Activated CD8-positive, alpha-beta memory T cell treated with anti-CD3 and anti-CD28 coated beads for 24 hours (primary cell): ENCODE data around the gene HRH2.
A peak's percentile ranks its signal among the peaks of the same experiment; 100 is the strongest.

ENCODE experiments used
- DNase-seq: peaks from one replicate; pipeline ENCODE4 v3.0.0-alpha.2; 2020

HRH2 gene

GRCh38 chr5:175693741-175694140 is 35.9 kb downstream of the HRH2 start:
- DNase-seq = no peak

GRCh38 chr5:175694371-175695160 is 36.7 kb downstream of the HRH2 start:
- DNase-seq = no peak

- no peak for DNase-seq
Measured at GRCh38 chr5:175695161-175696126, 37.6 kb downstream of the HRH2 start.

- peak; percentile 86 for DNase-seq
Measured at GRCh38 chr5:175696139-175696854, 38.4 kb downstream of the HRH2 start.

GRCh38 chr5:175696855-175697198 is 39.0 kb downstream of the HRH2 start:
- no peak for DNase-seq

DNA sequence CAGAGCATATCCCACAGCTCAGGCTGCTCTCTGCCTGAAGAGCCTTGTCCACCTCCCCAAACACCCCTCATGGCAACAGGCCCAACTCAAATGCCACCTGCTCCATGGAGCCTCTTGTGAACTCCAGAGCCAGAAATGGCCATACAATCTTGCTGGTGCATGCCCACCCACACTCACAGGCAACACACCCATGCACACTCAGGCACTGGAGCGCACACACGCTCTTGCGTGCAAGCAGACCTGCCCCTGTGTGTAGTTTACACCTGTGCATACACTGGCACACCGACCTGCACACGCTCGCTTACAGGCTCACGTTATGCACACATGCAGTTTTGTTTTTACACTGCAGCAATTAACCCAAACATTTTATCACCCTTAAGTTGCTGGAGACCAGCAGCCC is 40.0 kb downstream of the HRH2 start:
- DNase-seq = no peak

GRCh38 chr5:175698401-175699115 is 40.7 kb downstream of the HRH2 start:
- no peak for DNase-seq

GRCh38 chr5:175700991-175701390 is 43.1 kb downstream of the HRH2 start:
- DNase-seq = no peak

- no peak for DNase-seq
Measured at GRCh38 chr5:175701797-175702196, 43.9 kb downstream of the HRH2 start.

DNA sequence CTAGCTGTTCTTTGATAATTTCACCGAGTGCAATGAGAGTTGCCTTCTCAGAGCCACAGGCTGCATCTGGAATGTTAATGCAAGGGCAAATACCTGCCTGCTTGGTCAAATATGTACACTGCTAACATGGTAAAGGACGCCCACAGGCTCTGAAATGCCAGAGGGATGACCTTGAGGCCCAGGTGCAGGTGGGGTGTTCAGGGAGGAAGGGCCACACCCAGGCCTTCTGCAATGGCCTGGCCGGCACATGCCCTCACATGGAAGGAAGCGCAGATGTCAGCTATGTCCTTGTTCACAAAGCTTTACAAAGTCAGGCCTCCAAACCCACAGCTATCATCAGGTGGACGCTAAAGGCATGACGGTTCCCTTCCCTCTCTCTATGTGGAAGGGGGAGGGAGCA is 48.6 kb downstream of the HRH2 start:
- no peak for DNase-seq

- no peak for DNase-seq
Measured at GRCh38 chr5:175707751-175708375, 50.0 kb downstream of the HRH2 start.

GRCh38 chr5:175709276-175709781 is 51.5 kb downstream of the HRH2 start:
- DNase-seq = no peak

GRCh38 chr5:175710326-175710725 is 52.5 kb downstream of the HRH2 start:
- DNase-seq = no peak

GRCh38 chr5:175711031-175711430 is 53.2 kb downstream of the HRH2 start:
- no peak for DNase-seq

GRCh38 chr5:175711472-175712312 is 53.8 kb downstream of the HRH2 start:
- DNase-seq = no peak

DNA sequence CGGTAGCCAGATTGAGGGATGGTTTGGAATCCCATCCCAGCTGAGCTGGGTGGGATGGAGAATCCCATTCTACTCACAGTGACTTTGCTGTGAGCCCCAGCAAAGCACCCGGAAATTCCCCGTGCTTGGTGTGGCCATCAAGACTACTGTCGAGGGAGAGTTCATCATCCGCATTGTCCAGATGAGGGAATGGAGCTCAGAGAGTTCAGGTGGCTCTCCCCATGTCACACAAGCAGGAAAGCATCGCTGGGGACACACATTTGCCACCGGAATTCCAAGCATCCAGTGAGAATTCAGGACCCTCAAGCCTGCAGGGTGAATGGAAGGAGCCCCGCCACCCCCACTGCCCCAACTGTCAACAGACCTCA is 54.4 kb downstream of the HRH2 start:
- DNase-seq = no peak

DNA sequence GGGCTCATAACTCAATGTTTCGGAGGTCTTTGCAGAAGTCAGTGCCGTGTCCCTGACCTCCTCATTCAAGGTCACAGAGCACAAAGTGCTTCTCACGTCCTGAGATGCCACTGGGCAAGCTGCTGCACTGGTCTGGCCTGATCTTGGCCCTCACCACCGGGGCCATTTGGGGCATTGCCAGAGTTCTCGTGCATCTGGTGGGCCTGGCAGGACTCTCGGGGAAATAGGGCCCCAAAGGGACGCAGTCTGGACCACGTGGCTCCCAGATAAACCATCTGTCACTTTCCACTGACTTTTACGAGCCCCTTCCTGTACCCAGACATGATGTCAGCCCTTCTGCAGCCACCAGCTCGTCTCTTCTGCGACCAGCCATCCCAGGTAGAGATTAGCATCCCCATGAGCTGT is 54.8 kb downstream of the HRH2 start:
- DNase-seq = no peak

DNA sequence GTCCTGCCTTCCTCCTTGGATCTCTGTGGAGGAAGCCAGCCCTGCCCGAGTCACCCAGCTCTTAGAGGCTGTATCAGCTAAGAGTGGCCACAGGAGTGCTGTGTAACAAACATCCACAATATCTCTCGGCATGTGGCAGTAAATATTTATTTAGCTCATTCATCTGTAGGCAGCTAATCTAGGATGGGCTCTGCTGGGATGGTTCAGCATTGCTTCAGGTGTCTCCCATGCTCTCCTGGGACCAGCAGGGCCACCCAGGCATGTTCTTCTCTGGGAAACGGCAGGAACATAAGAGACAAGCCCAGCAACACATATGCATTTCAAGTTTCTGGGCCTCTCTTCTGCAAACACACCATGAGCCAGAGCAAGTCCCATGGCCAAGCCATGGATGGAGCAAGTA is 56.1 kb downstream of the HRH2 start:
- no peak for DNase-seq

DNA sequence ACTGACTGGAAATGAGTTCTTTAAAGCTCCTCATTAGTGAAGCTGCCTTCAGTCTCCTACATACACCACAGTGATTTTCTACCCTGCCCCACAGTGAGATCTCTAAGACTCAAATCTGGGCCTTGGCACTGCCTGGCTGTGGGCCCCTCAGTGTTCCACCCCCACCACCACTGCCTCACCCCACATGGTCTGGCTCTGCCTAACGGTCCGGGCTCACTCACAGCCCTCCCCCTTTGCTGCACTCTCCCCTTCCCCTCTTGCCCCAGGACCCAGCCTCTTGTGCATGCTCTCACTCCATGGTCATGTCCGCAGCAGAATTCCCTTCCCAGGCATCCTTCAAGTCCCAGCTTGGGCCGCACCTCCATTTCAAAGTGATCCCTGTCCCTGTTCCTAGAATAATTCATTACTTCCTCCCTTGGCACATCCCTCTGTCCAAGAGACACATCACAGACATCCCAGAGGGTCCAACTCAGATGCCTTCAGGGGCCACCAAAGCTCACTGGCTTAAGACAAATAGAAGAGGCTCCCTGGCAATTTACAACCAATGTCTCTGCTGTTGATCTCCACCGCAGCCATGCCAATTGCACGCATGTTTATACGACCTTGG is 56.7 kb downstream of the HRH2 start:
- DNase-seq = no peak

DNA sequence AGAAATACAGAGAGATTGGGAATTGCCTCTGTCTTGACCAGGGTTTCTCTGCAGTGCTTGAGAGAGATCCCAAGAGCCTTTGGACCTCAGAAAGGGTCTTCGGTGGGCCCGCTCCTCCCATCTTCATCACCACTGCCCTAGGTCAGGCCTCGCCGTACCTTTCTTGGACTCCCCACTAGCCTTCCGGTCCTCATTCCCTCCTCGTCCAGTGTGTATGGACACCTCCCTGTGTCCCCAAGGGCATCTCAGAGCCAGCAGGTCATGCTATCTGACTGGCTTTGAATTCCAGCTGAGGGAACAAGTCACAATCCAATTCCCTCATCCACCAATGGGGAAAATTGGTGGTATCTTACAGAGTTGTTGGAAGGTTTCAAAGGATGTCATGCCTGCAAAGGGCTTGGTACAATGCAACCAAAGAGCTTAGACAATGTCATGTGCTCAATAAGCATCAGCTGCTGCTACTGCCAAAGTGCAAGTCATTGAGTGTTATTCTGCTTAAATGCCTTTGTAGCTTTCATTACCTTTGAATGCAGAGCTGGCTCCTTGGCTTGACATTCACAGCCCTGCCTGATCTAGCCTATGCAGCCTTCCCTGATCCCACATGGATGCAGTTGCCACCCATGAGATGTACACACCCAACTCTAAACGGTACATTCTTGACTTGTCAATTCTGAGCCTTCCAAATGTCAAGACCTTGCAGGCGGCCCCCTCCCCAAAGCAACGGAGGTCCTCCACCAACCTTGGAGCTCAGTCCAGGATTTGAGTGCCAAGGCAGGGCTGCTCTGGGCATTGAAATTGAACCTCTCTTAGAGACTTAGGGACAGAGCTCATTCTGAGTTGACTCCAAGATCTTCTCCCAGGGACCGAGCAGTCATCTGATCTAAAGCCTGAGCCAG is 58.0 kb downstream of the HRH2 start:
- DNase-seq = no peak
